Activated CD8-positive, alpha-beta memory T cell treated with anti-CD3 and anti-CD28 coated beads, Interleukin-2, amount 50 U/mL, for 48 hours (primary cell): ENCODE results near the gene ASB18.
"Not testable (repeated sequence)": the region's sequence is repeated elsewhere in the genome, so short reads cannot be mapped to it uniquely, and the experiment has no call there.

Experiments used
- DNase-seq: peaks from one replicate; pipeline ENCODE4 v3.0.0-alpha.2; 2020

The ASB18 gene

GRCh38 chr2:236264256-236264655, at the start of gene ASB18:
Gene ASB18, minus strand, starts transcription at chr2:236264406. Its CDS starts 61 bp downstream, at chr2:236264345.
- no peak for DNase-seq

GRCh38 chr2:236311286-236311685, 47.1 kb upstream of the ASB18 start:
- DNase-seq = no peak

GRCh38 chr2:236309669-236310029, 45.4 kb upstream of the ASB18 start:
- DNase-seq = no peak

GRCh38 chr2:236308855-236309668, 44.9 kb upstream of the ASB18 start:
- no peak for DNase-seq

- DNase-seq = no peak
Observed at GRCh38 chr2:236307641-236308040, 43.4 kb upstream of the ASB18 start.

GRCh38 chr2:236306825-236307540, 42.8 kb upstream of the ASB18 start:
- DNase-seq = no peak

- DNase-seq = no peak
Observed at GRCh38 chr2:236305964-236306605, 41.9 kb upstream of the ASB18 start.

- no peak for DNase-seq
Observed at GRCh38 chr2:236305531-236305930, 41.3 kb upstream of the ASB18 start.

GRCh38 chr2:236303935-236304334, 39.7 kb upstream of the ASB18 start:
- no peak for DNase-seq

GRCh38 chr2:236302555-236302954, 38.3 kb upstream of the ASB18 start:
- DNase-seq = no peak

GRCh38 chr2:236298924-236299475, 34.8 kb upstream of the ASB18 start:
- DNase-seq = no peak

GRCh38 chr2:236295481-236295880, 31.3 kb upstream of the ASB18 start:
- no peak for DNase-seq

GRCh38 chr2:236294647-236295046, 30.4 kb upstream of the ASB18 start:
- DNase-seq = no peak

GRCh38 chr2:236293241-236293810, 29.1 kb upstream of the ASB18 start:
- DNase-seq = no peak

GRCh38 chr2:236291911-236292310, 27.7 kb upstream of the ASB18 start:
- no peak for DNase-seq

GRCh38 chr2:236291476-236291875, 27.3 kb upstream of the ASB18 start:
- no peak for DNase-seq

GRCh38 chr2:236290742-236291425, 26.7 kb upstream of the ASB18 start:
- DNase-seq = no peak

GRCh38 chr2:236289766-236290462, 25.7 kb upstream of the ASB18 start:
- DNase-seq = no peak

- not testable (repeated sequence) for DNase-seq
Observed at GRCh38 chr2:236288373-236288772, 24.2 kb upstream of the ASB18 start.

GRCh38 chr2:236287656-236288055, 23.4 kb upstream of the ASB18 start:
- DNase-seq = no peak

- DNase-seq = no peak
Observed at GRCh38 chr2:236286873-236287545, 22.8 kb upstream of the ASB18 start.
